ENCODE measurements around the gene MT1F.
A peak's percentile ranks its signal among the peaks of the same experiment; 100 is the strongest.

MT1F gene

GRCh38 chr16:56626685-56627084 lies 31.1 kb upstream of the MT1F start:
- H3K4me3 ChIP-seq (ENCODE audit: low read depth, low read length) = no peak overlapping the region
- no peak for DNase-seq (ENCODE audit: low read depth)
- no peak for TF ChIP-seq CTCF (IDR thresholded peaks at IDR 0.05; ENCODE audit: low read depth, low read length, missing control alignments)

- no peak for TF ChIP-seq CTCF (IDR thresholded peaks at IDR 0.05; ENCODE audit: low read depth, low read length, missing control alignments)
- DNase-seq (ENCODE audit: low read depth) = no peak
- no peak overlapping the region for H3K4me3 ChIP-seq (ENCODE audit: low read depth, low read length)
Measured at GRCh38 chr16:56628486-56629350, 29.0 kb upstream of the MT1F start.

GRCh38 chr16:56629531-56629930 lies 28.2 kb upstream of the MT1F start:
- H3K4me3 ChIP-seq (ENCODE audit: low read depth, low read length) = no peak overlapping the region
- no peak for TF ChIP-seq CTCF (IDR thresholded peaks at IDR 0.05; ENCODE audit: low read depth, low read length, missing control alignments)
- no peak for DNase-seq (ENCODE audit: low read depth)

GRCh38 chr16:56630134-56630533 lies 27.6 kb upstream of the MT1F start:
- DNase-seq (ENCODE audit: low read depth) = no peak
- no peak overlapping the region for H3K4me3 ChIP-seq (ENCODE audit: low read depth, low read length)
- TF ChIP-seq CTCF (IDR thresholded peaks at IDR 0.05; ENCODE audit: low read depth, low read length, missing control alignments) = peak; percentile 30

- DNase-seq (ENCODE audit: low read depth) = no peak
- TF ChIP-seq CTCF (IDR thresholded peaks at IDR 0.05; ENCODE audit: low read depth, low read length, missing control alignments) = no peak
- no peak overlapping the region for H3K4me3 ChIP-seq (ENCODE audit: low read depth, low read length)
Measured at GRCh38 chr16:56631197-56631596, 26.6 kb upstream of the MT1F start.

GRCh38 chr16:56631832-56632155 lies 26.0 kb upstream of the MT1F start:
- no peak for DNase-seq (ENCODE audit: low read depth)
- H3K4me3 ChIP-seq (ENCODE audit: low read depth, low read length) = no peak overlapping the region
- no peak for TF ChIP-seq CTCF (IDR thresholded peaks at IDR 0.05; ENCODE audit: low read depth, low read length, missing control alignments)
